H1 (cell line): ENCODE data around the gene RER1. TPM values are rescaled to one million over a fixed set of nuclear protein-coding genes. Genes with fewer than 3 reads are reported as not detected.

ENCODE experiments used
- BRCA1 ChIP-seq: IDR thresholded peaks from 2 replicates; pipeline ENCODE4 v1.6.1; 2012; ENCODE audit warnings: low read depth, low read length, improper control_type of control experiment
- SAP30 ChIP-seq: fragments of 300-600 bp; sonication (generic); IDR thresholded peaks from 2 replicates; pipeline ENCODE4 v1.7.1; 2012; ENCODE audit warnings: low read length, moderate library complexity, mild to moderate bottlenecking, inconsistent platforms; ENCODE audit not compliant: insufficient read depth, insufficient replicate concordance
- TCF12 ChIP-seq: IDR thresholded peaks from 2 replicates; pipeline ENCODE4 v1.6.1; 2011; ENCODE audit warnings: low read depth, mild to moderate bottlenecking, low read length
- polyA plus RNA-seq, 7 experiments: library from polyadenylated mRNA; depleted of rRNA in 3 of 7; stranded (reverse) in 5 of 7; unstranded in 2 of 7; fragments of >200 nt in 5 of 7; fragments of 200-250 nt in 2 of 7; gene quantifications; 1 replicate in 5 of 7; 2 replicates in 1 of 7; 4 replicates in 1 of 7; pipeline versions ENCODE4 v1.2.1 to v1.2.3, GENCODE V29; 2011 to 2013; ENCODE audit warnings: missing spikeins in 2 of 7, mixed read lengths in 2 of 7
- total RNA-seq: library from RNA; stranded (reverse); fragmentation: NEBNext Ultra II Directional; extraction: Animal tissue kit (Norgen Biotek cat#: 25700); gene quantifications from 2 replicates; pipeline ENCODE4 v1.2.1, GENCODE V29; 2021

The RER1 gene
- total and polyA plus RNA-seq, 2 of the 8 experiments (the other 6 are each of a cell fraction or from before 2014, with no cell fraction given), result 102 to 134 TPM

- no peak for TF ChIP-seq TCF12
- TF ChIP-seq BRCA1, result no peak
- TF ChIP-seq SAP30, result no peak
These were observed 3.4 kb upstream of the RER1 start (continued) for GRCh38 chr1:2388004-2388913.
